OCI-LY7 (cell line): ENCODE results near the gene AKAP12.

Experiments
- EZH2phosphoT487 ChIP-seq: fragments of 200-600 bp; sonication (generic); IDR thresholded peaks from 2 replicates; pipeline ENCODE4 v1.6.1; 2018; ENCODE audit warnings: low read depth, borderline replicate concordance, mild to moderate bottlenecking, mixed run types, antibody characterized with exemption, low read length, moderate library complexity, mixed read lengths
- TF ChIP-seq, protein P1 (sequence below): fragments of 200-600 bp; sonication (generic); conservative IDR thresholded peaks from 2 replicates; pipeline ENCODE4 v1.5.1; 2014; ENCODE audit warnings: mild to moderate bottlenecking, antibody characterized with exemption, low read length, moderate library complexity, mixed read lengths

- TF ChIP-seq, protein P1, sequence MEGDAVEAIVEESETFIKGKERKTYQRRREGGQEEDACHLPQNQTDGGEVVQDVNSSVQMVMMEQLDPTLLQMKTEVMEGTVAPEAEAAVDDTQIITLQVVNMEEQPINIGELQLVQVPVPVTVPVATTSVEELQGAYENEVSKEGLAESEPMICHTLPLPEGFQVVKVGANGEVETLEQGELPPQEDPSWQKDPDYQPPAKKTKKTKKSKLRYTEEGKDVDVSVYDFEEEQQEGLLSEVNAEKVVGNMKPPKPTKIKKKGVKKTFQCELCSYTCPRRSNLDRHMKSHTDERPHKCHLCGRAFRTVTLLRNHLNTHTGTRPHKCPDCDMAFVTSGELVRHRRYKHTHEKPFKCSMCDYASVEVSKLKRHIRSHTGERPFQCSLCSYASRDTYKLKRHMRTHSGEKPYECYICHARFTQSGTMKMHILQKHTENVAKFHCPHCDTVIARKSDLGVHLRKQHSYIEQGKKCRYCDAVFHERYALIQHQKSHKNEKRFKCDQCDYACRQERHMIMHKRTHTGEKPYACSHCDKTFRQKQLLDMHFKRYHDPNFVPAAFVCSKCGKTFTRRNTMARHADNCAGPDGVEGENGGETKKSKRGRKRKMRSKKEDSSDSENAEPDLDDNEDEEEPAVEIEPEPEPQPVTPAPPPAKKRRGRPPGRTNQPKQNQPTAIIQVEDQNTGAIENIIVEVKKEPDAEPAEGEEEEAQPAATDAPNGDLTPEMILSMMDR: no peak
- TF ChIP-seq EZH2phosphoT487: no peak
Observed at GRCh38 chr6:151241853-151242252, 2.1 kb downstream of the AKAP12 start.
